Adipose tissue (tissue), 3 donors: ENCODE data around the gene CUL1. TPM values are rescaled to one million over a fixed set of nuclear protein-coding genes. Genes with fewer than 3 reads are reported as not detected.

ENCODE experiments used
- H3K27ac ChIP-seq: one replicate; pipeline ENCODE4 v1.5.1; 2013; ENCODE audit warnings: low read depth, low read length
- WGBS, 3 donors: extraction: QIAGEN DNeasy Blood & Tissue Kit; methylation state at CpG; one replicate each; pipeline ENCODE4 v1.1.7; 2013; 5-methylcytosine and 5-hydroxymethylcytosine counted together
- polyA plus RNA-seq, 3 donors: library from polyadenylated mRNA; stranded (reverse); fragments of 200-250 nt; gene quantifications; one replicate each; pipeline ENCODE4 v1.2.3, GENCODE V29; 2013
- donor health status: healthy with polysubstance abuse.
- donor health status: Bipolar disorder and iron deficiency.
- donor health status: healthy.

The CUL1 gene
- polyA plus RNA-seq, 3 donors, result 14.1 to 37.3 (median 30.4) TPM

- WGBS, 3 donors, result 88 to 96% (median 95%) methylated on average over 14 of the region's 14 CpGs
- no peak overlapping the region for H3K27ac ChIP-seq
Observed at GRCh38 chr7:148787571-148788295, 89.0 kb downstream of the CUL1 start.

- H3K27ac ChIP-seq, result no peak overlapping the region
- 93 to 95% (median 94%) methylated on average over 7 of the region's 7 CpGs for WGBS, 3 donors
Observed at GRCh38 chr7:148789220-148789619, 90.5 kb downstream of the CUL1 start.

GRCh38 chr7:148790131-148790726 lies 91.5 kb downstream of the CUL1 start:
- H3K27ac ChIP-seq, result no peak overlapping the region
- whole genome bisulfite sequencing, 3 donors, result 94 to 95% (median 95%) methylated on average over 8 of the region's 8 CpGs

GRCh38 chr7:148790850-148791249 lies 92.1 kb downstream of the CUL1 start:
- 98 to 100% (median 99%) methylated on average over 2 of the region's 2 CpGs for WGBS, 3 donors
- H3K27ac ChIP-seq, result no peak overlapping the region

GRCh38 chr7:148791546-148791945 lies 92.8 kb downstream of the CUL1 start:
- H3K27ac ChIP-seq, result no peak overlapping the region
- 84 to 92% (median 90%) methylated on average over 15 of the region's 15 CpGs for WGBS, 3 donors

GRCh38 chr7:148793590-148793989 lies 94.9 kb downstream of the CUL1 start:
- WGBS, 3 donors, result 96 to 98% (median 97%) methylated on average over 1 of the region's 1 CpG

GRCh38 chr7:148794476-148794875 lies 95.8 kb downstream of the CUL1 start:
- WGBS, 3 donors, result 96 to 100% (median 100%) methylated on average over 3 of the region's 3 CpGs
- no peak overlapping the region for H3K27ac ChIP-seq

More at GRCh38 chr7:148793590-148793989, 94.9 kb downstream of the CUL1 start:
- no peak overlapping the region for H3K27ac ChIP-seq

- H3K27ac ChIP-seq, result no peak overlapping the region
- WGBS, 3 donors, result 87 to 96% (median 92%) methylated on average over 10 of the region's 10 CpGs
Observed at GRCh38 chr7:148796841-148797240, 98.1 kb downstream of the CUL1 start.

GRCh38 chr7:148799893-148800555 lies 101.3 kb downstream of the CUL1 start:
- no peak overlapping the region for H3K27ac ChIP-seq
- 83 to 88% (median 85%) methylated on average over 10 of the region's 10 CpGs for WGBS, 3 donors

- H3K27ac ChIP-seq, result no peak overlapping the region
- 90 to 95% (median 93%) methylated on average over 13 of the region's 13 CpGs for WGBS, 3 donors
Observed at GRCh38 chr7:148800677-148801076, 102.0 kb downstream of the CUL1 start.

GRCh38 chr7:148802101-148802493 lies 103.4 kb downstream of the CUL1 start:
- H3K27ac ChIP-seq, result no peak overlapping the region
- WGBS, 3 donors, result 90 to 93% (median 92%) methylated on average over 10 of the region's 10 CpGs

GRCh38 chr7:148803094-148803493 lies 104.4 kb downstream of the CUL1 start:
- H3K27ac ChIP-seq, result no peak overlapping the region
- whole genome bisulfite sequencing, 3 donors, result 96 to 99% (median 96%) methylated on average over 5 of the region's 5 CpGs

GRCh38 chr7:148804343-148805235 lies 105.9 kb downstream of the CUL1 start:
- H3K27ac ChIP-seq, result no peak overlapping the region
- 80 to 90% (median 84%) methylated on average over 10 of the region's 10 CpGs for WGBS, 3 donors

- 96 to 97% (median 96%) methylated on average over 7 of the region's 7 CpGs for WGBS, 3 donors
- no peak overlapping the region for H3K27ac ChIP-seq
Observed at GRCh38 chr7:148806187-148806586, 107.5 kb downstream of the CUL1 start.

GRCh38 chr7:148807436-148807835 lies 108.7 kb downstream of the CUL1 start:
- WGBS, 3 donors, result 74 to 83% (median 83%) methylated on average over 4 of the region's 4 CpGs

GRCh38 chr7:148809856-148810255 lies 111.2 kb downstream of the CUL1 start:
- no peak overlapping the region for H3K27ac ChIP-seq
- WGBS, 3 donors, result 66 to 78% (median 77%) methylated on average over 4 of the region's 4 CpGs

More at GRCh38 chr7:148807436-148807835, 108.7 kb downstream of the CUL1 start:
- no peak overlapping the region for H3K27ac ChIP-seq

- no peak overlapping the region for H3K27ac ChIP-seq
- 87 to 94% (median 92%) methylated on average over 4 of the region's 4 CpGs for WGBS, 3 donors
Observed at GRCh38 chr7:148811892-148812291, 113.2 kb downstream of the CUL1 start.

- 95 to 97% (median 96%) methylated on average over 9 of the region's 9 CpGs for WGBS, 3 donors
- H3K27ac ChIP-seq, result no peak overlapping the region
Observed at GRCh38 chr7:148813890-148814289, 115.2 kb downstream of the CUL1 start.
